Naive thymus-derived CD4-positive, alpha-beta T cell (primary cell): ENCODE data around the gene DOK5. TPM values are rescaled to one million over a fixed set of nuclear protein-coding genes. Genes with fewer than 3 reads are reported as not detected.

Experiments used
- ATAC-seq: fragments of 150-1000 bp; cut with Tn5 transposase; 2 replicates; pipeline ENCODE4 v1.10.0; 2021; ENCODE audit warnings: mild to moderate bottlenecking, moderate library complexity
- CTCF ChIA-PET: fragments of 350-600 bp; sonication (Branson Sonifier 250); formaldehyde crosslinking; loops from one replicate; lab custom pipeline; 2021; ENCODE audit warnings: antibody characterized with exemption; lab: Charles Lee
- POLR2A ChIA-PET: fragments of 350-600 bp; sonication (Branson Sonifier 250); formaldehyde crosslinking; loops from one replicate; lab custom pipeline; 2021; ENCODE audit warnings: antibody characterized with exemption, inconsistent platforms; lab: Charles Lee
- DNase-seq, 9 donors: peaks; one replicate each; pipeline versions ENCODE4 v3.0.0 to v3.0.0-alpha.2; 2020 to 2022; ENCODE audit warnings: mixed read lengths in 1 of 9
- H3K27ac ChIP-seq: one replicate; pipeline ENCODE4 v1.7.0; 2013; ENCODE audit warnings: mild to moderate bottlenecking, low read depth, low read length, moderate library complexity
- H3K27me3 ChIP-seq, 2 donors: one replicate each; pipeline ENCODE4 v1.7.0; 2013; ENCODE audit warnings: low read length in 2 of 2, mild to moderate bottlenecking in 2 of 2, moderate library complexity in 2 of 2; ENCODE audit not compliant: control insufficient read depth in 2 of 2, insufficient read depth in 2 of 2
- H3K36me3 ChIP-seq, 3 experiments: 1 replicate in 2 of 3; 2 replicates in 1 of 3; pipeline ENCODE4 v1.7.0; 2013; ENCODE audit warnings: low read length in 3 of 3, mild to moderate bottlenecking in 3 of 3, moderate library complexity in 1 of 3; ENCODE audit not compliant: insufficient read depth in 3 of 3, control insufficient read depth in 2 of 3
- H3K4me1 ChIP-seq, 2 donors: one replicate each; pipeline ENCODE4 v1.7.0; 2013; ENCODE audit warnings: low read length in 2 of 2, mild to moderate bottlenecking in 2 of 2, moderate library complexity in 1 of 2; ENCODE audit not compliant: control insufficient read depth in 2 of 2, insufficient read depth in 2 of 2
- H3K4me3 ChIP-seq: 2 replicates; pipeline ENCODE4 v1.7.0; 2013; ENCODE audit warnings: mild to moderate bottlenecking, low read length
- H3K9me3 ChIP-seq, 3 experiments: 1 replicate in 2 of 3; 2 replicates in 1 of 3; pipeline ENCODE4 v1.7.0; 2013; ENCODE audit warnings: low read length in 3 of 3; ENCODE audit not compliant: control insufficient read depth in 2 of 3
- H3K27ac Mint-ChIP-seq, 9 donors: one replicate each; pipeline ENCODE4 v1.8.0; 2020 to 2022; ENCODE audit warnings: mixed read lengths in 9 of 9, mild to moderate bottlenecking in 8 of 9, moderate library complexity in 5 of 9, inconsistent platforms in 2 of 9
- H3K27me3 Mint-ChIP-seq, 5 donors: one replicate each; pipeline ENCODE4 v1.8.0; 2021 to 2022; ENCODE audit warnings: mixed read lengths in 5 of 5, mild to moderate bottlenecking in 1 of 5
- H3K36me3 Mint-ChIP-seq, 5 donors: one replicate each; pipeline ENCODE4 v1.8.0; 2020 to 2022; ENCODE audit warnings: mixed read lengths in 5 of 5, mild to moderate bottlenecking in 3 of 5, inconsistent platforms in 1 of 5
- H3K4me1 Mint-ChIP-seq, 7 donors: one replicate each; pipeline ENCODE4 v1.8.0; 2020 to 2022; ENCODE audit warnings: mixed read lengths in 7 of 7, mild to moderate bottlenecking in 3 of 7, inconsistent platforms in 1 of 7
- H3K4me3 Mint-ChIP-seq, 10 donors: one replicate each; pipeline ENCODE4 v1.8.0; 2020 to 2022; ENCODE audit warnings: mild to moderate bottlenecking in 10 of 10, mixed read lengths in 10 of 10, moderate library complexity in 6 of 10, inconsistent platforms in 2 of 10
- H3K9me3 Mint-ChIP-seq, 11 donors: one replicate each; pipeline ENCODE4 v1.8.0; 2020 to 2022; ENCODE audit warnings: mixed read lengths in 11 of 11, mild to moderate bottlenecking in 4 of 11, inconsistent platforms in 1 of 11, moderate library complexity in 1 of 11
- intact Hi-C, 2 donors: fragments of 100-400 bp; cut with micrococcal nuclease; formaldehyde crosslinking; loops; one replicate each; pipeline ENCODE4 v1.15.1; 2023
- polyA plus RNA-seq, 2 donors: library from polyadenylated mRNA; unstranded; fragments of 300-500 nt; fragmentation: Illumina TruSeq; gene quantifications; one replicate each; pipeline ENCODE4 v1.2.3, GENCODE V29; 2021
- total RNA-seq, 6 experiments: library from RNA in 5 of 6; stranded (reverse) in 5 of 6; gene quantifications; 1 replicate in 5 of 6; 2 replicates in 1 of 6; pipeline ENCODE4 v1.2.3 and lab custom pipeline; 2021 to 2026

Gene DOK5
- total and polyA plus RNA-seq, 7 experiments from 2014 or later = 0.85 TPM; not detected in 6

DNA sequence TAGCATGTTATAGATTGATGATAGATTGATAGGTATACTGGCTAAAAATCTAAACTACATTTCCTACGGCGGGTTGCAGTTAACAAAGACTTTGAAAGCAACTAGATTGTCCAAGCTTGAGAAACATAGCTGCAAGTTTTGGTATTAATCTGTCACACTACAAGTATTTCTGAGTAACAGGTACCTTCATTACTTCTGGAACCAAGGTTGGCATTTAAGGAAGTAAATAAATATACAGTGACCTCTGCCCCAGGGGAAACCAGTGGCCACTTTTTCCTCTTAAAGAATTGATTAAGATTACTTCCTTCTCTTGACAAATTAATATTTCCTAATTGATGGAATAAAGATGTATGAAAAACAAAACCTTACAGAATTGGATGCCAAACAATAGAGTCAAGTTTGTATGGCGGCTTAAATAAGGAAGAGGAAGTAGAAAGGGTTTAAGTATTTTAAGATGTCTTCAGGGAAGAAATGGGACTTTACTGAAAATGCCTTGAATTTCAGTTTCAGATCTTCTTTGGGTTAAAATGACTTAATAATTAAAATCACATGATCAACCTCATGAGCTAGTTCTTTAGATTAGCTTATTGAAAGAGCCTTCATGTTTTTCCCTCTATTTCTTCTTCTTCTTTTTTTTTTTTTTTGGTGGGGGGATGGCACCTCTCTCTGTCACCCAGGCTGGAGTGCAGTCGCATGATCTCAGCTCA is 132.8 kb downstream of the DOK5 start:
- Histone ChIP-seq H3K27ac (no peak overlapping the region), H3K4me3 (no peak overlapping the region), H3K27me3 (no peaks in the 10 kb centered on the region), H3K4me1 (no peaks in the 10 kb centered on the region), H3K36me3 (no peaks in the 10 kb centered on the region), H3K9me3 (no peaks in the 10 kb centered on the region)
- ATAC-seq (no peak), DNase-seq (no peak)
- Mint-ChIP-seq H3K27ac (no peak overlapping the region), H3K4me1 (no peaks in the 10 kb centered on the region), H3K9me3 (peaks cover 0 to 3% (median 0%) of the 10 kb centered on the region in 11 donors), H3K4me3 (no peak overlapping the region), H3K27me3 (peaks cover 0 to 15% (median 0%) of the 10 kb centered on the region in 5 donors), H3K36me3 (no peaks in the 10 kb centered on the region)
- intact Hi-C loops = no loop called here
- CTCF ChIA-PET = no interaction called here
- POLR2A ChIA-PET = no interaction called here

DNA sequence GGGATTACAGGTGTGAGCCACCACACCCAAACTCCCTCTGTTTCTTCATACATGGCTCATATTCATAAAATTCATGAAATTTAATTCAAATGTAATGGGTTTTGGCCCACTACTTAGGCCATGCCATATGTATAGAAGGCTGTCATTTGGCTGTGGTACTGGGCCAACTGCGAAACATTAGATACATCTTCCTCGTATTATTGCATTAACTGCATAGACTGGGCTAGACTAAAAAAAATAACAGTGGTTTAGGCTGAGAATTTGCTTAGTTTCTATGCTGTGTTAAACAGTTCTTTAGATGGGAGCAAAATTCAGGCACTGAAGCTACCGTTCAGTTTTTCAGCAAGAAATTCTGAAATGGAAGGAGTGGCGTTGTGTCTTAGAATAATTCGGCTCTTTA is 133.6 kb downstream of the DOK5 start:
- Histone ChIP-seq H3K36me3 (no peaks in the 10 kb centered on the region), H3K4me1 (no peaks in the 10 kb centered on the region), H3K4me3 (no peak overlapping the region), H3K27me3 (no peaks in the 10 kb centered on the region), H3K9me3 (no peaks in the 10 kb centered on the region), H3K27ac (no peak overlapping the region)
- intact Hi-C loops = no loop called here
- ChIA-PET POLR2A (no interaction called here), CTCF (no interaction called here)
- H3K9me3 Mint-ChIP-seq = peaks cover 0 to 3% (median 0%) of the 10 kb centered on the region in 11 donors
- H3K27me3 Mint-ChIP-seq = peaks cover 0 to 15% (median 0%) of the 10 kb centered on the region in 5 donors
- H3K4me1 Mint-ChIP-seq = no peaks in the 10 kb centered on the region
- H3K27ac Mint-ChIP-seq = no peak overlapping the region
- ATAC-seq (no peak), DNase-seq (no peak)
- H3K36me3 Mint-ChIP-seq = no peaks in the 10 kb centered on the region
- H3K4me3 Mint-ChIP-seq = no peak overlapping the region

DNA sequence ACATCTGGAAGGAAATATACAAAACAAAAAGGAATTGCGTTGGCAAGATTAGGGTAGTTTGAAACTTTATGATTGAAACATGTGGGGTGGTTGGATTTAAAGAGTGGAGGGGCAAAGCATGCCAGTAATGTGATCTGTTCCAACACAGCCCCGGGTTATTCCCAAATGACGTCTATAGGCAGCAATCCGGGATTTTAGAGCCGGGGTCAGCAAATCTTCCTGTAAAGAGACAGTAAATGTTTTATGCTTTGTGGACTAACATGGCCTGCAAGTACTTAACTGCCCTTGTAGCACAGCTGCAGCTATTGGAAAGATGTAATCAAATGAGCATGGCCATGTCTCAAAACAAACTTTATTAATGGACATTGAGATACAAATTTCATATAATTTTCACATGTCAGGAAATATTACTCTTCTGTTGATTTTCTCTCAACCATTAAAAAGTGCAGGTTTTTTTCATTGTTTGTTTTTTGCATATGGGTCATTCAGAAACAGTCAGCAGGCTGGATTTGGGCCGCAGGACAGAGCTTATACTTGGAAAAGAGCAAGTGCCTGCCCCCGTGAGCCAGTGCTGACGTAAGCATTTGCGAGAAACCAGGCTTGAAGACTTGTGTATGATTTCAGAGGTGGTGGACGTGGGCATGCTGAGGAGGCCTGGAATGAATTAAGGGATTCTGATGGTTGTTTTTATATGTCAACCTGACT is 136.5 kb downstream of the DOK5 start:
- H3K27me3 Mint-ChIP-seq = peaks cover 0 to 9% (median 0%) of the 10 kb centered on the region in 5 donors
- Histone ChIP-seq H3K36me3 (no peaks in the 10 kb centered on the region), H3K9me3 (no peaks in the 10 kb centered on the region), H3K27me3 (no peaks in the 10 kb centered on the region), H3K27ac (no peak overlapping the region), H3K4me1 (no peaks in the 10 kb centered on the region), H3K4me3 (no peak overlapping the region)
- no peak overlapping the region for H3K4me3 Mint-ChIP-seq
- no peaks in the 10 kb centered on the region for H3K36me3 Mint-ChIP-seq
- H3K9me3 Mint-ChIP-seq = peaks cover 0 to 1% (median 0%) of the 10 kb centered on the region in 11 donors
- DNase-seq (no peak), ATAC-seq (no peak)
- intact Hi-C loops = no loop called here
- H3K27ac Mint-ChIP-seq = no peak overlapping the region
- POLR2A ChIA-PET = no interaction called here
- CTCF ChIA-PET = no interaction called here
- no peaks in the 10 kb centered on the region for H3K4me1 Mint-ChIP-seq

DNA sequence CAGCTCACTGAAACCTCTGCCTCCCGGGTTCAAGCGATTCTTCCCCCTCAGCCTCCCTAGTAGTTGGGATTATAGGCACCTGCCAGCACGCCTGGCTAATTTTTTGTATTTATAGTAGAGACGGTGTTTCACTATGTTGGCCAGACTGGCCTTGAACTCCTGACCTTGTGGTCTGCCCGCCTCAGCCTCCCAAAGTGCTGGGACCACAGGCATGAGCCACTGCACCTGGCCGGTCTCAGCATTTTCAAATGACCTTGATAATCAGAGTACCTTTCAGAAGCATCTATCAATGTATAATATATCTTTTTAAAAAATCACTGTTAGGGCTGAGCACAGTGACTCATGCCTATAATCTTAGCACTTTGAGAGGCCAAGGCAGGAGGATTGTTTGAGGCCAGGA is 143.0 kb downstream of the DOK5 start:
- Mint-ChIP-seq H3K36me3 (no peaks in the 10 kb centered on the region), H3K9me3 (peaks cover 0 to 1% (median 0%) of the 10 kb centered on the region in 11 donors), H3K27me3 (peaks cover 0 to 16% (median 5%) of the 10 kb centered on the region in 5 donors), H3K4me3 (no peak overlapping the region), H3K4me1 (no peaks in the 10 kb centered on the region), H3K27ac (no peak overlapping the region)
- Histone ChIP-seq H3K9me3 (no peaks in the 10 kb centered on the region), H3K4me3 (no peak overlapping the region), H3K4me1 (no peaks in the 10 kb centered on the region), H3K27ac (no peak overlapping the region), H3K36me3 (no peaks in the 10 kb centered on the region), H3K27me3 (no peaks in the 10 kb centered on the region)
- no peak for DNase-seq
- POLR2A ChIA-PET = no interaction called here
- intact Hi-C loops = no loop called here
- CTCF ChIA-PET = no interaction called here
- ATAC-seq = no peak

DNA sequence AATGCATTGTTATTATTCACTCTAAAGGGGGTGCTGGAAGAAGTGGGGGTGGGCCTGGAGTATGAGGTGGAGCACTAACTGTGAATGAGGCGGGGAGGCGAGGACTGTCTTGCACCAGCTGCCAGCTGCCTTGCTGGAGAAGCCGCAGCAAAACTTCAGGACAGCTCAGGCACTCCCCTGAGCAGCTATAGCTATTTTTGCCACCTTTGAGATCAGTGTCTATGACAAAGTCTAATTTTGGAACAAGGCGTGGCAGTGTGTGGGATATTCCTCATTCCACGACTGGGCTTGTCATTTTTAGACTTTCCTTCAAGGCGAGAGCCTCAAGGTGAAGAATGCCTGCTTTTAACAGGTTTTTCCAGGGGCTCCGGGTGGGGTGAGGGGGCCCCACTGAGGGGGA is 143.8 kb downstream of the DOK5 start:
- Histone ChIP-seq H3K4me1 (no peaks in the 10 kb centered on the region), H3K27me3 (no peaks in the 10 kb centered on the region), H3K36me3 (no peaks in the 10 kb centered on the region), H3K27ac (no peak overlapping the region), H3K4me3 (no peak overlapping the region), H3K9me3 (no peaks in the 10 kb centered on the region)
- H3K27ac Mint-ChIP-seq = no peak overlapping the region
- H3K36me3 Mint-ChIP-seq = no peaks in the 10 kb centered on the region
- ATAC-seq (no peak), DNase-seq (no peak)
- H3K9me3 Mint-ChIP-seq = peaks cover 0 to 1% (median 0%) of the 10 kb centered on the region in 11 donors
- CTCF ChIA-PET = no interaction called here
- POLR2A ChIA-PET = no interaction called here
- H3K4me3 Mint-ChIP-seq = no peak overlapping the region
- no peaks in the 10 kb centered on the region for H3K4me1 Mint-ChIP-seq
- intact Hi-C loops = no loop called here
- peaks cover under 1 to 24% (median 5%) of the 10 kb centered on the region in 5 donors for H3K27me3 Mint-ChIP-seq

DNA sequence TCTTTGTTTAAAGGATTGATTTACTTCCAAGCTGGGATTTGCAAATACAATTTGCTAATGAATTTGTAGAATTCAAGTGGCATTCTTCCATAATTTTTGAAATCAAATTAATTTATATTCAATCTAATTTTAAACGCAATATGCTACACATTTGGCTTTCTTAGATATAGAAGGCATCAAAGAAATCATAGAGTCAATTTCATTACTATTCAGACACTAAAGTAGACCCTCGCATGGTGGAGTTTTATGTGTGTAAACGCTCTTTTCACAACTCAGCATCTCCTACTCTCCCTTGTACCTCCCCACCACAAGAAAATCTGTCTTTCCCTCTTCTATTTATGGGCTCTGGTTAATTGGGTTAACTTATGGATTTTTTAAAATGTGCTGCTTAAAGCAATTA is 144.3 kb downstream of the DOK5 start:
- H3K27me3 Mint-ChIP-seq = peaks cover 2 to 26% (median 5%) of the 10 kb centered on the region in 5 donors
- H3K27ac Mint-ChIP-seq = no peak overlapping the region
- no peak for DNase-seq
- Histone ChIP-seq H3K36me3 (no peaks in the 10 kb centered on the region), H3K4me1 (no peaks in the 10 kb centered on the region), H3K4me3 (no peak overlapping the region), H3K27ac (no peak overlapping the region), H3K9me3 (no peaks in the 10 kb centered on the region), H3K27me3 (no peaks in the 10 kb centered on the region)
- POLR2A ChIA-PET = no interaction called here
- intact Hi-C loops = no loop called here
- H3K9me3 Mint-ChIP-seq = peaks cover 0 to 1% (median 0%) of the 10 kb centered on the region in 11 donors
- no peak for ATAC-seq
- H3K4me1 Mint-ChIP-seq = no peaks in the 10 kb centered on the region
- H3K4me3 Mint-ChIP-seq = no peak overlapping the region
- CTCF ChIA-PET = no interaction called here
- H3K36me3 Mint-ChIP-seq = no peaks in the 10 kb centered on the region

DNA sequence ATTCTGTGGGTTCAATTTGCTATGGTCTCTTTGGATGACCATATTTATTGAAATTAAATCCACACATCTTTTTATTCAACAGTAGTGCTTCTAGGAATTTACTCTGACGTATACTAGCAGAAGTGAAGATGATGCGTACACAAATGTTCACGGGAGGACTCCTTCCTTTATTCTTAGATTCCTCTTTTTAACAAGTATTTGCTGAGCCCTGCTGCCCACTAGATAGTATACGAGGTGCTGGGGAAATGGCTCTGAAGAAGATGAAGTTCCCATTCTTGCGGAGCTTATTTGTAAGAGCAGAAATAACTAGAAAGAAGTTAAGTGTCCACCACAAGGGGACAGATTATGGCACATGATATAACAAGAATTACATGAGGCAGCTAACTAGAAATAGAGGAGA is 145.2 kb downstream of the DOK5 start:
- POLR2A ChIA-PET = no interaction called here
- Histone ChIP-seq H3K9me3 (no peaks in the 10 kb centered on the region), H3K4me1 (no peaks in the 10 kb centered on the region), H3K36me3 (no peaks in the 10 kb centered on the region), H3K4me3 (no peak overlapping the region), H3K27ac (no peak overlapping the region), H3K27me3 (peaks cover 0 to 2% of the 10 kb centered on the region in 2 donors)
- Mint-ChIP-seq H3K27ac (no peak overlapping the region), H3K4me3 (no peak overlapping the region), H3K36me3 (no peaks in the 10 kb centered on the region), H3K4me1 (no peaks in the 10 kb centered on the region), H3K27me3 (peaks cover 0 to 26% (median 4%) of the 10 kb centered on the region in 5 donors), H3K9me3 (no peaks in the 10 kb centered on the region)
- intact Hi-C loops = no loop called here
- no peak for ATAC-seq
- CTCF ChIA-PET = no interaction called here
- DNase-seq = no peak
